NOMO-1 treated with DMSO at 0.1 percent for 48 hours (cell line): ENCODE data around the gene NXPE3.
A peak's percentile ranks its signal among the peaks of the same experiment; 100 is the strongest.
"Not testable (repeated sequence)": the region's sequence is repeated elsewhere in the genome, so short reads cannot be mapped to it uniquely, and the experiment has no call there.

Experiments used
- DNase-seq: peaks from one replicate; lab custom pipeline; 2025; ENCODE audit not compliant: unreplicated experiment; lab: John Stamatoyannopoulos, UW

Gene NXPE3

DNA sequence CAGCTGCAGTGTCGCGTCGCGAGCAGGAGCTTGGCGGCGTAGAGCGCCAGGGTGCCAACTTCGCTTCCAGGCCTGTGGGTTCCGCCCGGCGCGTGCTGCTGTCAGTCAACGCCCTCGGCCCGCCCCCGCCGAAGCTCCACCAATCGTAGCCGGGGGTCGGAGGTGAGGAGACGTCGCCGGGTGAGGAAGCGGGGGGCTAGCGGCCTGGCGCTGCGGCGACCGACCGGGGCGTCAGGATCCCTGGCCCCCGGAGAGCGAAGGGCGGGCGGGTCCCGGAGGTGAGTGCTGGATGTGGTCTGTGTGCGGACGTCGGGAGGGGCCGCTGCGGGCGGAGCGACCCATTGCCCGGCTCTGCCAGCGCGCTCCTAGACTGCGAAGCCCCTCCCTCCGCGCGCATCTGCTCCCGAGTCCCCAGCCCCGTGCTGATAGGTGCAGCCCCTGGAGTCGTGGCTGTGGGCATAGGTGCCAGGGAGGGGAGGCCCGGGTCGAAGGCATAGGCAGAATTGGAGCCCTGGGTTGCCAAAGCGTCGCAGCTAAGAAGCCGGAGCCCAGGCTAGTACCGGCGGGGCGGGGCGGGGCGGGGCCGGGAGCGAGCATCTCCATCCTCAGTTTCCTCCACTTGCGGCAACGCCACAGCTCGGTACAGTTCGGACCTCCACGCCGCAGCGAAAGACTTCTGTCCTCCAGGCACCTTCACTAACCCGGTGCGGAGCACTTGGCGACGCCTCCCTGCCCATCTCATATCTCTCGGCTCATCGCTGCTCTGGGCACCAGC lies at the start of gene NXPE3:
Gene NXPE3 (plus strand): TSS at position 165 of the 775 bp plus-strand sequence. CDS start 6,386 bp downstream, outside the sequence.
- peak; percentile 73 for DNase-seq

- no peak for DNase-seq
These were observed 49.4 kb upstream of the NXPE3 start for GRCh38 chr3:101729586-101729985.

DNA sequence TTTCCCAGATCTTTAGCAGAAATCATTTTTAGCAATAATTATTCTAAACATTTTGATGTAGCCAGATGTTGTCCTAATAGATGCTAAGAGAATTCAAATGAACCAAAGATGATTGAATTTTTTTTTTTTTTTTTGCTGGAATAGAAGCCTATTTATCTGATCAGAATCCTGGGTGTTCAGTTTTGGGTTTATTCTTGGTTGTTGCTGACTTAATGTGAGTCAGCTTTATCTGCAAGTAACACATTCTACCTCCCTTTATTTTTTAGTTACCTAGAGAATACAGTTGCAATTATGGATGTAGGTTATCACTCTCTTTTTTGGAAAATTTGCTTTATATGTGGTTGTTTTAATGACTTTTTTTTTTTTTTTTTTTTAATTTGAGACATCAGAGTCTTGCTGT lies 48.2 kb upstream of the NXPE3 start:
- no peak for DNase-seq

DNA sequence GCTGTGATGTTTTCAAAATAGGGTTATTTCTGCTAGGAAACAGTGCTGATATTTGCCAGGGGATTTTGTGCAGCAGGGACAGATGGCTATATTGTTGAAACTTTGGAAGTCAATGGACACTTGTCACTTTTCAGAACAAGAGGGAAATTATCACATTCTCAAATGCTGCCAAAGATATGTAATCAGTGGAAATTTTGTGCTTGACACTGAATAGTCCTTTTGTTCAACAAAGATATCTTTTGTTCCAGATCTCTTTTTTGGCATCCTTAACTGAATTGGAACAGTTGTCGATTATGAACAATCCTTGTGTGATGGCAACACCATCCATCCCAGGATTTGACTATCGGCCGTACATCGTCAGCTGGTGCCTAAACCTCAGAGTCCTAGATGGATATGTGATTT lies 46.8 kb upstream of the NXPE3 start:
- no peak for DNase-seq

- no peak for DNase-seq
These were observed 43.2 kb upstream of the NXPE3 start for GRCh38 chr3:101735833-101736232.

- not testable (repeated sequence) for DNase-seq
These were observed 37.1 kb upstream of the NXPE3 start for GRCh38 chr3:101741914-101742313.

- no peak for DNase-seq
These were observed 34.2 kb upstream of the NXPE3 start for GRCh38 chr3:101744811-101745210.

DNA sequence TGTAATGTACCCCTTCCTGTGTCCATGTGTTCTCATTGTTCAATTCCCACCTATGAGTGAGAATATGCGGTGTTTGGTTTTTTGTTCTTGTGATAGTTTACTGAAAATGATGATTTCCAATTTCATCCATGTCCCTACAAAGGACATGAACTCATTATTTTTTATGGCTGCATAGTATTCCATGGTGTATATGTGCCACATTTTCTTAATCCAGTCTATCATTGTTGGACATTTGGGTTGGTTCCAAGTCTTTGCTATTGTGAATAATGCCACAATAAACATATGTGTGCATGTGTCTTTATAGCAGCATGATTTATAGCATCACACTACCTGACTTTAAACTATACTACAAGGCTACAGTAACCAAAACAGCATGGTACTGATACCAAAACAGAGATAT lies 33.1 kb upstream of the NXPE3 start:
- DNase-seq = not testable (repeated sequence)

DNA sequence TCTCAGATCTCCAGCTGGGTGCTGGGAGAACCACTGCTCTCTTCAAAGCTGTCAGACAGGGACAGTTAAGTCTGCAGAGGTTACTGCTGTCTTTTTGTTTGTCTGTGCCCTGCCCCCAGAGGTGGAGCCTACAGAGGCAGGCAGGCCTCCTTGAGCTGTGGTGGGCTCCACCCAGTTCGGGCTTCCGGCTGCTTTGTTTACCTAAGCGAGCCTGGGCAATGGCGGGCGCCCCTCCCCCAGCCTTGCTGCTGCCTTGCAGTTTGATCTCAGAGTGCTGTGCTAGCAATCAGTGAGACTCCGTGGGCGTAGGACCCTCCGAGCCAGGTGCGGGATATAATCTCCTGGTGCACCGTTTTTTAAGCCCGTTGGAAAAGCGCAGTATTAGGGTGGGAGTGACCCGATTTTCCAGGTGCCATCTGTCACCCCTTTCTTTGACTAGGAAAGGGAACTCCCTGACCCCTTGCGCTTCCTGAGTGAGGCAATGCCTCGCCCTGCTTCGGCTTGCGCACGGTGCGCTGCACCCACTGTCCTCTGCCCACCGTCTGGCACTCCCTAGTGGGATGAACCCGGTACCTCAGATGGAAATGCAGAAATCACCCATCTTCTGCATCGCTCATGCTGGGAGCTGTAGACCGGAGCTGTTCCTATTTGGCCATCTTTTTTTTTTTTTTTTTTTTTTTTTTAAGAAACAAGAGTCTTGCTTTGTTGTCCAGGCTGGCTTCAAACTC lies 25.5 kb upstream of the NXPE3 start:
- not testable (repeated sequence) for DNase-seq

- DNase-seq = no peak
These were observed 20.8 kb upstream of the NXPE3 start for GRCh38 chr3:101758224-101758623.

GRCh38 chr3:101762041-101762646 lies 16.9 kb upstream of the NXPE3 start:
- DNase-seq = no peak

DNA sequence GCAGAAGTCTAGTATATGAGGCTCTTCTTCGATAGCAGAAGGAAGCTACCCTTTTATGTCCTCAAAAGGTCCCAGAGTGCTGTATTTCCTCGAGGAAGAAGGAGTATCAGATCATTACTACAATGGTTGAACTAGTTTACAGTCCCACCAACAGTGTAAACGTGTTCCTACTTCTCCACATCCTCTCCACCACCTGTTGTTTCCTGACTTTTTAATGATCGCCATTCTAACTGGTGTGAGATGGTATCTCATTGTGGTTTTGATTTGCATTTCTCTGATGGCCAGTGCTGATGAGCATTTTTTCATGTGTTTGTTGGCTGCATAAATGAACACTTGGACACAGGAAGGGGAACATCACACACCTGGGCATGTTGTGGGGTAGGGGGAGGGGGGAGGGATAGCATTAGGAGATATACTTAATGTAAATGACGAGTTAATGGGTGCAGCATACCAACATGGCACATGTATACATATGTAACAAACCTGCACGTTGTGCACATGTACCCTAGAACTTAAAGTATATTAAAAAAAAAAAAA lies 1.2 kb upstream of the NXPE3 start:
- not testable (repeated sequence) for DNase-seq

GRCh38 chr3:101778385-101779046 lies 495 bp upstream of the NXPE3 start:
- no peak for DNase-seq

DNA sequence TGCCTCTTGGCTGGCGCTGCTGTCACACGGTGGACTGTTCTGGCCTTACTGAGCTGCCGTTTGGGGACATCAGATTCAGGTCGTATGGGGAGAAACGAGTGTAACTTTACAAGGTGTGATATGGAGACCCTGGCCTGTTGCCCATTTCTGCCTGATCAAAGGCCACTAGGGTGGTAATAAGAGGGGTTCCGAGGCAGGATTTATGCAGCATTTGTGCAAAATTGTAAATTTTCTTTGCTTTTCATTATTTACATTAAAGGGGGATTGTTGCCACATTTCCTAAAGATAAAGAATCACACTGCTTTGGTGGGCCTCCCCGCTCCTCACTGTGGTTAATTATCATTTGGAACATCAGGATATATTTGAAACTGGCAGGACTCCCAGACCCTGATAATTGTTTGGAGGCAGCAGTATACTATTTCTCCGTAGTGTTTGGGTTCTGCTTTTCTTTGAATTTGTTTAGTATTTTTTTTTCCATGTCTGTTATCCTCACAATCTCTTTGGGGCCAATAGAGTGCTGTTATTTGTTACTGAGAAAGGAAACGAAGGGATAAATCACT lies 891 bp downstream of the NXPE3 start:
- no peak for DNase-seq

- no peak for DNase-seq
These were observed 1.6 kb downstream of the NXPE3 start for GRCh38 chr3:101780661-101781060.

DNA sequence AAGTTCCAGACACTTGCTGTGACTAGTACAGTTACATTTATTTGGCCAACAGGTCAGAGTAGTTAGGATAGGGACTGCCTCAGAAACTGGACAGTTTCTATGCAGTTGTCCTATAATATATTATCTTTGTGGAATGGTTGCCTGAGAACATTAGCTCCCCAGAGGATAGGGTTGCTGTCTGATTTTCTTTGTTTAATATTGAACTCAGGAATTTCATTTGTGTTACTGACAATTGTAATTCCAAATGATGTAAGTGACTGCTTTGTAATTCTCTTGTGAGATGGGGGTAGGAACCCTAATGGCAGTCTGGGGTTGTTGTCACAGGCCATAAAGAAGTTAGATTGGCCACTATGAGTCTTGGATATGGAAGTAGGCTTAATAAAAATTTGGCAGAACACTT lies 2.2 kb downstream of the NXPE3 start:
- DNase-seq = no peak

DNA sequence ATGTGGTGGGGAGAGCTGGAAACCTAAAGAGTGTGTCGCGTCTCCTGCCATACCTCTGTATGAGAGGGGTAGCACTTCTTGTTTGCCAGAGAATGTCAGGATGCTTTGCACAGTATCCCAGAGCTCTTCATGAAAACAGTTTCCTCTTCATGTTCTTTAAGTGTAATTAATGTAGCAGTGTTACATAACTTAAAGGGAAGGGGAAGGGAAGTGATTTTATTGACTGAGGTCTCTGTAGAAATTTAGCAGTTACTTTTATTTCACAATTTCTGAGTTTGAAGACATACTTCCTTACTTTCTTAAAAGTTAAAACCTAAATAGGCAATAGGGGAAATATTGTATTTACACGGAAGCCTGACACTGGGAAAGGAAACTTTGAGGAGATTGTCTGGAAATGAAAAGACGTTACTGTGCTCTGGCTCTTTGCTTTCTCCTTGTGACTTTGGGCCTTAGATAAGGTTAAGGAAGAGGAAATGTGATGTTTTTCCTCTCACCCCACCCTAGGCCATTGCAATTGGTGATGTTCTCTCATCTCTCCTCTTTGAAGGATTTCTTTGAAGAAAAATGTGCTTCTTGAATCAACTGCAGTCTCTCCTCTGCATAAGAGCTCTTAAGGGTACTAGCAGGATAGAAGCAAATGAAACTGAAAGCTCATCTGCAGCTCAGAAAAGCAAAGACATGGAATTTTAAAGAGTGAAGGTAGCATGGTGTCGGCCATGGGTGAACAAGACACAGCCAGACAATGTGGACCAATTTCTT lies 6.0 kb downstream of the NXPE3 start:
- peak; percentile 95 for DNase-seq

DNA sequence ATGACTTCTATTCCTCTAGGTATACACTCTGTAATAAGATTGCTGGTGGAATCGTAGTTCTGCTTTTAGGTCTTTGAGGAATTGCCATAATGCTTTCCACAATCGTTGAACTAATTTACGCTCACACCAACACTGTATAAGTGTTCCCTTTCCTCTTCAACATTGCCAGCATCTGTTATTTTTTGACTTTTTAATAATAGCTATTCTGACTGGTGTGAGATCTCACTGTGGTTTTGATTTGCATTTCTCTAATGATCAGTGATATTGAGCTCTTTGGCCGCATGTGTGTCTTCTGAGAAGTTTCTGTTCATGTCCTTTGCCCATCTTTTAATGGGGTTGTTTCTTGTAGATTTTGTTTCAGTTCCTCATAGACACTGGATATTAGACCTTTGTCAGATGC lies 12.8 kb downstream of the NXPE3 start:
- DNase-seq = peak; percentile 63

DNA sequence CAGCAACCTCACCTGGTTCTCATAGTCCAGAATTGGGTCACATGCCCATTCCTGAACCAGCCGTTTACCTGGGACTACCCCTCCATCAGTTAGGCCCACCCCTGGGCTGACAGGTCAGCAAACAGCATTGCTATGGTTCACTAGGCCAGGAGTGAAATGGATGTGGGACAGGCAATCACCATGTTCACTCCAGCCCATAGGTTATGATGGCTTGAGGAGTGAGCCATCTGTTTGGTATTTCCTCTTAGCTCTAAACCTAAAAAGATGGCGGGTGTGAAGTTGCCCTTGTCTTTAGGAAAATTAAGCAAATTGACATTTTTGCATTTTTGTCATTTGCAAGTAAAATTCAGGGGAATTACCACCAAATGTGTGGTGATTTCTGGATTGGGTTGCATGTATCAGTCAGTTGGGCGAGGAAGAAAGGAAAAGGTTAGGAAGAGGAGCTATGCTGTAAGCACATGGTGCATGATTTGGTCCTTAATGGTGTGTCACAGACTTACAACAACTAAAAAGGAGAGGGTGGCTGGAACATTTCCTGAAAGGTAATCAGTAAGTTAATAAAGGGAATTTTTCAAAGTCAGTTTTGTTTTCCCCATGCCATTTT lies 17.2 kb downstream of the NXPE3 start:
- no peak for DNase-seq

DNA sequence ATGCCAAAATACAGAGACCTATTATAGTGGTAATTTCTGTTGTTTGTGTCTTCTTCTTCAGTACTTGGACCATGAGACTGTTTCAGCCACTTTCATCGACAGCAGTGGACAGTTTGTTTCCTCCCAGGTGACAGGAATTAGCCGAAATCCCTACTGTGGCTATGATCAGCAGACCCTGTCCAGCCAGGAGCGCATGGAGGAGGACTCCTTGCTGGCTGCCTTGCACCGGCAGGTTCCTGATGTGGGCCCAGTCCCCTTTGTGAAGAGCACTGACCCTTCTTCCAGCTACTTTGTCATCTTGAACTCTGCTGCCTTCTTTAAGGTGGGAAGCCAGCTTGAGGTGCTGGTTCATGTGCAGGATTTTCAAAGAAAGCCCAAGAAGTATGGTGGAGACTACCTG lies 22.2 kb downstream of the NXPE3 start:
- DNase-seq = no peak
